Activated naive CD8-positive, alpha-beta T cell treated with anti-CD3 and anti-CD28 coated beads, Interleukin-2, amount 50 U/mL, for 16 hours (primary cell): ENCODE data around the gene ZNF124.

Experiments used
- DNase-seq: peaks from one replicate; pipeline ENCODE4 v3.0.0-alpha.2; 2020; ENCODE audit warnings: low read depth, low spot score

The ZNF124 gene

DNA sequence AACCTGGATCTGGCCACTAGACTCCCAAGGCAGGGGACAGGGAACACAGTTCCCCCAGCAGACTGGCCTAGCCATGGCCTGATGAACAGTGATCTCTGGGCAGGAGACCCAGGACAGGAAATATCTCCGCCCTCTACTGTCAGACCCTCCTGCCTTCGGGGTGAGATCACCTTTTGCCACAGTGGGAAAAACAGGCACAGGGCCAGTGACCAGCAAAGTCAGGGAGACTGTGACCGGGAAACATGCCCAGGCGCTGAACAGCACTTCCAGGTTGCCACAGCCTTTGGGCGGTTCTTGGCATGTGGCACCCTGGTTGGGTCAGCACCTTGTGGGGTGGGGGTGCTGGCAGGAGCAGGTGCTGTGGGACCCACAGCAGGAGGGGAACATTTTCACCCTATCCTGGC, 58.7 kb downstream of the ZNF124 start:
- no peak for DNase-seq

DNA sequence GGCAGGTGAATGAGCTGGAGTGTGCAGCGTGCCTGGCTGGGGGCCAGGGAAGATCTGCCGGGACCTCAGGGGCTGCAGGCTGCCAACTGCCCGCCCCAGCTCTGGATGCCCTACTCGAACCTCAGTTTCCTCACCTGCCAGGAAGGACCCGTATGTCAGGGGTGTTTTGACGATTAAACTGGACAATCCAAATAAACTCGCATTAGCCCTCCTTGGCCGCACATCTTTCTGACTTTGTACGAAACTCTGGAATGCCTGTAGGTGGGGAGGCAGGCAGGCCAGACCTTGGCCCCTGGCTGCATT, 59.4 kb downstream of the ZNF124 start:
- DNase-seq: no peak

DNA sequence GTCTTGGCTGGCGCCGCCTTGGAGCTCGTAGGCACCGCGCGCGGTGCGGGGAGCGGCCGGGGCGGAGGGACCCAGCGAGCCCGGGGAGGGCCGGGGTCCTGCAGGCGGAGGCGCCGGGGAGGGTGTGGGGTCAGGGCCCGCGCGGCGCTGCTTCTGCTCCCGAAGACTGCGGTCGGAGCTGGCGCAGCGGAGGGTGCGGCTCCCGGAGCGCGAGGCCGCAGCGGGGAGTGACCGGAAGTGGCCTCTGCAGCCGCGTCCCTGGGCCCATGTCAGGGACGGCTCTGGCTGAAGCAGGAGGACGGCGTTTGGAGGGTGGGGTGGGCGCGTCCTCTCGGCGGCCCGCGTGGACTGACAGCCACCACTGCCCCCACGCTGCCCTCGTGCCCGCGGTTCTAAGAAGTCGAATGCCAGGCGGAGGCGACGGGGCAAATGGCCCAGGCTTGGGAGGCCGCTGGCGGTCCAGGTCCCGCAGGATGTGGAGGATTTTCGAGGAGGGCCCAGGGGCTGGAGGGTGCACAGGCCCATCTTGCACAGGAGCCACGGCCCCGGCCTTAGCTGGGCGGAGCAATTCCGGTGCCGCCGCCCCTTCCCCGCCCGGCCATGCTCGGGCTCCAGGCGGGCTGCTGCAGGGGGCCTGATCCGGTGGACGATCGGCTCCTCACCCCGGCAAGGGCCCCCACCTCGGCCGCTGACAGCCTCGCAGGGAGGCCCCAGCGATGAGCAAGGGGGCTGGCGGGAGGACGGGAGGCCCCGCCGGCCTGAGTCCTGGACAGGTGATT, 59.9 kb downstream of the ZNF124 start:
- no peak for DNase-seq

GRCh38 chr1:247111259-247111699, 60.5 kb downstream of the ZNF124 start:
- DNase-seq: no peak

- DNase-seq: no peak
Observed at GRCh38 chr1:247110627-247111258, 61.1 kb downstream of the ZNF124 start.

- DNase-seq: no peak
Observed at GRCh38 chr1:247107694-247108093, 64.1 kb downstream of the ZNF124 start.

- DNase-seq: no peak
Observed at GRCh38 chr1:247105966-247106365, 65.9 kb downstream of the ZNF124 start.
